Measurements from ENCODE around the gene FKBP6. TPM values are rescaled to one million over a fixed set of nuclear protein-coding genes. Genes with fewer than 3 reads are reported as not detected.

The FKBP6 gene
- total RNA-seq, 2 experiments from 2014 or later: not detected

DNA sequence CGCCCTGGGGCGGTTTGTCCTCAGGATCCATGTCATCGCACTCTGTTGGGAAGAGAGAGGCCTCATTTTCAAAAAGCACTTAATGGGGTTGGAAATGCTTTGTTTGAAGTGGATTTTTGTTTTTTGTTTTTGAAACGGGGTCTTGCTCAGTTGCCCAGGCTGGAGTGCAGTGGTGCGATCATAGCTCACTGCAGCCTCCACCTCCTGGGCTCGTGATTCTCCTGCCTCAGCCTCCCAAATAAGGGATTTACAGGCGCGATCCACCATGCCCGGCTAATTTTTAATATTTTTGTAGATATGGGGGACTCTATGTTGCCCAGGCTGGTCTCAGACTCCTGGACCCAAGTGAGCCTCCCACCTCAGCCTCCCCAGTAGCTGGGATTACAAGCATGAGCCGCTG lies 735 bp downstream of the FKBP6 start:
- ChIA-PET POLR2A (no interaction called here), CTCF (no interaction called here)
- Mint-ChIP-seq H3K4me1 (ENCODE audit: low read depth) (peaks cover 8% of the 10 kb centered on the region), H3K27ac (no peak overlapping the region), H3K27me3 (no peaks in the 10 kb centered on the region), H3K4me3 (no peak overlapping the region), H3K9me3 (no peaks in the 10 kb centered on the region), H3K36me3 (no peaks in the 10 kb centered on the region)
- intact Hi-C loops (cut with micrococcal nuclease): no loop called here
- no peak for DNase-seq

DNA sequence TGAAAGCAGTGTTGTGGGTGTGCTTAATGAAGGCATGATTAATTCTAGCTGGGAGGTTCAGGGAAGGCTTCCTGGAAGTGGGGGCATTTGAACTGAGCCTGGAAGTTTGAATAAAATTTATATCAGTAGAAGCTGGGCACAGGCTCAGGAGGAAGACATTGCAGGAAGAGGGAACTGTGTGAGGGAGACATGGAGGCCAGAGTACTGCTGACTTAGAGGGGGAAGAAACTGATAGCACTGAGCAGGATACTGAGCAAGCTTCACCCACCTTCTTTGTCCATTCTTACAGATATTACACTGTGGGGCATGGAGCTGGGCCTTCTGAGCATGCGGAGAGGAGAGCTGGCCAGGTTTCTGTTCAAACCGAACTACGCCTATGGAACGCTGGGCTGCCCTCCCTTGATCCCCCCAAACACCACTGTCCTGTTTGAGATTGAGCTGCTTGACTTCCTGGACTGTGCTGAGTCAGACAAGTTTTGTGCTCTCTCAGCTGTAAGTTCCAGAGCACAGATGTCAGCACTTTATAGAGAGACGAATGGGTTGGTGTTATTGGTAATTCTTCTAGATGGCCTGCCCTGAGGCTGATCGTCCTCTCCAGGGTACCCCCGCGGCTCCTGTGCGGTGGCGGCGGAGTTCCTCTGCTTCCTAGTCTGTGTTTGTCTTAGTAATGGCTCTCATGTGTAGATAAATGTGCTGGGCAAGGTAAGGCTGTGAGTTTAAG lies 2.1 kb downstream of the FKBP6 start:
- Mint-ChIP-seq H3K4me3 (no peak overlapping the region), H3K36me3 (no peaks in the 10 kb centered on the region), H3K9me3 (no peaks in the 10 kb centered on the region), H3K27me3 (no peaks in the 10 kb centered on the region), H3K4me1 (ENCODE audit: low read depth) (no peaks in the 10 kb centered on the region), H3K27ac (no peak overlapping the region)
- CTCF ChIA-PET: no interaction called here
- DNase-seq: no peak
- POLR2A ChIA-PET: no interaction called here
- intact Hi-C loops (cut with micrococcal nuclease): no loop called here

DNA sequence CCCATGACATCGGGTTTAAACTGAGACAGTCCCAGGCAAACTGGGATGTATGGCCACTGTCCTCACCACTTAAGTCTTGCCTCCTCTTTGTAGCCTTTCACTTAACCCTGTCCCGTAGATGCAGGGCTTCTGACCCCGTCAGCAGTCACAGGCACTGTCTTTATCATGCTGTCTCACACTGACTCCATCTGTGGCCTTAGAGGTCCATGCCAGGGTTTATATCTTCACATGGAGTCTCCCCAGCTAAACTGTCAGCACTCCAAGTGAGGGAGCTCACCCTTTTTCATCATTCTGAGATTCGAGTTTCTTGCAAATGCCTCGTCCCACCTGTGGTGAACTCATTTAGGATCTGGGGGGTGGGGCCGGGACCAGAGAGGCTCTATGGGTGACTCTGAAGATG lies 2.8 kb downstream of the FKBP6 start:
- H3K9me3 Mint-ChIP-seq: no peaks in the 10 kb centered on the region
- H3K4me1 Mint-ChIP-seq (ENCODE audit: low read depth): no peaks in the 10 kb centered on the region
- DNase-seq: no peak
- H3K27ac Mint-ChIP-seq: no peak overlapping the region
- no peaks in the 10 kb centered on the region for H3K27me3 Mint-ChIP-seq
- POLR2A ChIA-PET: no interaction called here
- intact Hi-C loops (cut with micrococcal nuclease): no loop called here
- CTCF ChIA-PET: no interaction called here
- H3K36me3 Mint-ChIP-seq: no peaks in the 10 kb centered on the region
- H3K4me3 Mint-ChIP-seq: no peak overlapping the region

DNA sequence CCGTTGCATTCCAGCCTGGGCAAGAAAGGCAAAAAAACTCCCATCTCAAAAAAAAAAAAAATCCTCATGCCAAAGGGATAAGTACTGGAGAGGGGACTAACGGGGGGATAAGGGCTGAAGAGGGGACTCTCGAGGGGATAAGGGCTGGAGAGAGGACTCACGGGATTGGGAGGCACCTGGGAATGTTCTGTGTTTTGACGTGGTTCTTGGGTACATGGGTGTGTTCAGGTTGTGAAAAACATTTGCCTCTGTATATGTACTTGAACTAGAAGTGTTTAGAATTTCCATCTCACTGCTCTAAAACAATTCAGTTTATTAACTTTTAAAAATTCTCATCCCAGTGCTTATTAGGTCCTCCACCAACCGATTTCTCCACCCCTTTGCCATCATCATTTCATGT lies 4.5 kb downstream of the FKBP6 start:
- no peak overlapping the region for H3K4me3 Mint-ChIP-seq
- no peak overlapping the region for H3K27ac Mint-ChIP-seq
- H3K9me3 Mint-ChIP-seq: no peaks in the 10 kb centered on the region
- intact Hi-C loops (cut with micrococcal nuclease): no loop called here
- no peaks in the 10 kb centered on the region for H3K4me1 Mint-ChIP-seq (ENCODE audit: low read depth)
- POLR2A ChIA-PET: no interaction called here
- DNase-seq: no peak
- H3K36me3 Mint-ChIP-seq: no peaks in the 10 kb centered on the region
- no peaks in the 10 kb centered on the region for H3K27me3 Mint-ChIP-seq
- CTCF ChIA-PET: no interaction called here

DNA sequence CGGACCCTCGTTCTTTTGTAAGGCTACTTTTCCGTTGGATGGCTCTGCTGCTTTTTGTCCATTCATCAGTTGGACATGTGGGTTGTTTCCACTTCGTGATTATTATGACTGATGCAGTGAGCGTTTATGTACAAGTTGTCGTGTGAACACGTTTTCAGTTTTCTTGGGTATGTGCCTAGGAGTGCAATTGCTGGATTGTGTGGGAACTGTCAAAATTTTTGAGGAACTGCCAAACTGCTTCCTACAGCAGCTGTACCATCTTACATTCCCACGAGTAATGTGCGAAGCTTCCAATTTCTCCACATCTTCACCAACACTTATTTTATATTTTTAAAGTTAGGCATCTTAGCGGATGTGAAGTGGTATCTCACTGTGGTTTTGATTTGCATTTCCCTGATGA lies 10.4 kb downstream of the FKBP6 start:
- Mint-ChIP-seq H3K36me3 (no peaks in the 10 kb centered on the region), H3K27ac (no peak overlapping the region), H3K4me3 (no peak overlapping the region), H3K4me1 (ENCODE audit: low read depth) (no peaks in the 10 kb centered on the region), H3K27me3 (peaks cover 3% of the 10 kb centered on the region), H3K9me3 (no peaks in the 10 kb centered on the region)
- ChIA-PET POLR2A (no interaction called here), CTCF (no interaction called here)
- DNase-seq: no peak
- intact Hi-C loops (cut with micrococcal nuclease): no loop called here

DNA sequence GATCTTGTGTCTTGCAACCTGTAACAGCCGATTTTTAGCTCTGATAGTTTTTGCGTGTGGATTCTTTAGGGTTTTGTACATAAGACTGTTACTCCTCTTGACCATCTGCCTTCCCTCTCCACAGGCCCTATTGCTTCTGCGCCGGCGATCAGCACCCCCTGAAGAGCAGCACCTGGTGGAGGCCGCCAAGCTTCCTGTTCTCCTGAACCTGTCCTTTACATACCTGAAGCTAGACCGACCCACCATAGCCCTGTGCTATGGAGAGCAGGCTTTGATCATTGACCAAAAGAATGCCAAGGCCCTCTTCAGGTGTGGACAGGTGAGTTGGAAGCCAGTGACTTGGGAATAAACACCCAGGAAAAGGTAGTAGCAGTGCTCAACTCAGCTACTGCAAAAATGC lies 12.6 kb downstream of the FKBP6 start:
- intact Hi-C loops (cut with micrococcal nuclease): no loop called here
- ChIA-PET CTCF (no interaction called here), POLR2A (no interaction called here)
- no peak overlapping the region for H3K4me3 Mint-ChIP-seq
- no peak for DNase-seq
- no peaks in the 10 kb centered on the region for H3K4me1 Mint-ChIP-seq (ENCODE audit: low read depth)
- no peaks in the 10 kb centered on the region for H3K36me3 Mint-ChIP-seq
- no peaks in the 10 kb centered on the region for H3K9me3 Mint-ChIP-seq
- peaks cover 6% of the 10 kb centered on the region for H3K27me3 Mint-ChIP-seq
- H3K27ac Mint-ChIP-seq: no peak overlapping the region

DNA sequence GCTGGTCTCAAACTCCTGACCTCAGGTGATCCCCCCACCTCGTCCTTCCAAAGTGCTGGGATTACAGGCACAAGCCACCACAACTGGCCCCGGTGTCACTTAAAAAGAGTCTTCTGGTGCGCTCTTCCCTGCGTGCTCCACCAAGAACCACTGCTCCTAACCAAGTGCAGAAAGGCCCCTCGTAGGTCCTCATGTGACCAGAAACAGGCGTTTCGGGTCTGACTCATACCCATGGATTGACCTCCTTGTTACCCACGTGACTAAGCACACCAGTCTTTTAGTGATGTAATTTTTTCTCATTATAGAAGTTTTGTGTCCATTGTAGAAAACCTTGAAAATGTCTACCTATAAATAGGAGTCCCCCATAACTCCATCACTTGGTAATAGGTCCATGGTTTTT lies 13.9 kb downstream of the FKBP6 start:
- ChIA-PET CTCF (no interaction called here), POLR2A (no interaction called here)
- no peak overlapping the region for H3K27ac Mint-ChIP-seq
- H3K4me3 Mint-ChIP-seq: no peak overlapping the region
- intact Hi-C loops (cut with micrococcal nuclease): no loop called here
- peaks cover 6% of the 10 kb centered on the region for H3K27me3 Mint-ChIP-seq
- no peaks in the 10 kb centered on the region for H3K4me1 Mint-ChIP-seq (ENCODE audit: low read depth)
- no peaks in the 10 kb centered on the region for H3K36me3 Mint-ChIP-seq
- no peaks in the 10 kb centered on the region for H3K9me3 Mint-ChIP-seq
- peak; percentile 13 for DNase-seq

DNA sequence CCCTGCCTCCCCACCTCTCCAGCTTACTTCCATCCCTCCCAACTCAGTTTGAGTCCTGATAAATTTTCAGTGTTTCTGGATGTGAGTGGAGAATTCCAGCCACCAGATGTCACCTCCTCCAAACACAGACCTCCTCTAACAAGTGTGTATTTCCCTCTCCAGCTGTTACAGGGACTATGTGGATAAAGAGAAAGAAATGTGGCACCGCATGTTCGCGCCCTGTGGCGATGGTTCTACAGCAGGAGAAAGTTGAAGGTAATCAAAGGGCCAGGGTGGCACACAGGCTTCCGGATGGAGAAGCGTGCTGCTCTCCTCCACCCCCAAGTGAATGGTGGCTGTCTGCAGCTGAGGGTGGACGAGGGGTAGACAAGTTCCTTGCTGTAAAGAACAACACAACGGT lies 14.7 kb downstream of the FKBP6 start:
- ChIA-PET CTCF (no interaction called here), POLR2A (no interaction called here)
- H3K27me3 Mint-ChIP-seq: peaks cover 6% of the 10 kb centered on the region
- H3K27ac Mint-ChIP-seq: no peak overlapping the region
- H3K9me3 Mint-ChIP-seq: no peaks in the 10 kb centered on the region
- H3K4me3 Mint-ChIP-seq: no peak overlapping the region
- no peak for DNase-seq
- H3K4me1 Mint-ChIP-seq (ENCODE audit: low read depth): no peaks in the 10 kb centered on the region
- no peaks in the 10 kb centered on the region for H3K36me3 Mint-ChIP-seq
- intact Hi-C loops (cut with micrococcal nuclease): no loop called here

DNA sequence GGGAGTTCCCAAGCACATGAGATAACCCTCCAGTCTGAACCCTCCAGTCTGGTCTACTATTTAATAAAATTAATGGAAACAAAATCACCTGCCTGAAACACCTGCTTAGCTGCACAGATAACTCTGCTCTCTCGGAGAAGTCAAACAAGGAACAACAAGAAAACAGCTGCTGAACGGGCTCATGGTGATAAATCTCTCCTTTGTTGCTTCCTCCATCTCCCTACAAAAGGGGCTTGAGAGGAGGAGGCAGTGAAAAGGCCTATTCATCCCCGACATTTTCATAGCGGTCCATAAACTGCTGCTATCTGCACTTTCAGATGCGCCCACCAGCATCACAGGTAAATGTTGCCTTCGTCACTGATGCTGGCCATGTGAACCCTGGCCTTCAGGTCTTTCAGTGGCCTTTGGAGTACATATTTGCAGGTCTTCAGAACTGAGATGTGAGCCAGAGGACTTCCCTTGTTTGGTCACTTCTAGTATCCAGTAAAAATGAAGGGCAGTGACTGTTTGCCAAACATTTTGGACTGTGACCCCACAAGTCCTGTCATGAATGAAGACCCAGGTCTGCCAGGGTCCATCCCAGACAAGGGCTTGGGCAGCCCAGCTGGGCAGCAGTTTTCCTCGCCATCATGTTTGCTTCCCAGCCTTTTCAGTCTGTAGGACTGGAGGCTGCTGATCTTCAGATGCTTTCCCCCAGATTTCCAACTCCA lies 15.9 kb downstream of the FKBP6 start:
- CTCF ChIA-PET: no interaction called here
- Mint-ChIP-seq H3K27ac (no peak overlapping the region), H3K4me3 (no peak overlapping the region), H3K4me1 (ENCODE audit: low read depth) (no peaks in the 10 kb centered on the region), H3K9me3 (no peaks in the 10 kb centered on the region), H3K36me3 (no peaks in the 10 kb centered on the region), H3K27me3 (peaks cover 6% of the 10 kb centered on the region)
- DNase-seq: no peak
- POLR2A ChIA-PET: no interaction called here
- intact Hi-C loops (cut with micrococcal nuclease): no loop called here

DNA sequence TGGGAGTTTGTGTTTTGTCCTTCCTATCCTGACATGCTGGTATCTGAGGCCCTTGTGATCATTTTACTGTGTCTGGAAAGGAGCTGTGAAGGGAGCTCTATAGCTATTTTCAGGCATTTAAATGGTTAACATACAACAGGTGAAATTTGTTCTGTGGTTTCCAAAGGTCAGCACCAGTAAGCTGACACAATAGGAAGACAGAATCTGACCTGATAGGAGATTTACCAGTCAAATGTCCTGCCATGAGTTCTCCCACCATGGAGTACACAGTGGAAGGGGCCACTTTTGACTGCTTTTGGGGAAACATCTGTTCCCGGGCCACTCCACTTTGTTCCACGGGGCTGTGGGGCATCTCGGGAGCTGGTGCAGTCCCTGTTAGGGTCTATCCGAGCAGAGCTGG lies 17.6 kb downstream of the FKBP6 start:
- no peak overlapping the region for H3K27ac Mint-ChIP-seq

DNA sequence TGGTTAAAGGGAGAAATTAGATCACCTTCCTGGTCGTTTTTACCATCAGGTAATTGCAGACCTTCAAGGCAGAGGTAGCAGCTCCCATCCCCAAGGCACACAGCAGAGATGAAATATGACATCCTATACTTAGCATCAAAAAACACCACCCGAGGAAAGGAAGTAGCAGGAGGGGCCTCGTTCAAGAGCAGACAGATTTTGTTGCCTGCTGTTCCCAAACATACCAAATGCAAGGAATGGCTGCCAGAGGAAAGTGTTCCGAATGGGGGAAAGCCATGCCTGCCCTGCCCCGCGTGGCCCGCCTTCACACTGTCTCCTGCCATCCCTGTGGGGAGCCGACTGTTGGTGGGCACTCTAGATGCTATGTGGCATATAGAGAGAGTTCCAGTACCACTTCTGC lies 18.0 kb downstream of the FKBP6 start:
- H3K36me3 Mint-ChIP-seq: no peaks in the 10 kb centered on the region
- peaks cover 6% of the 10 kb centered on the region for H3K27me3 Mint-ChIP-seq
- H3K4me1 Mint-ChIP-seq (ENCODE audit: low read depth): no peaks in the 10 kb centered on the region
- CTCF ChIA-PET: no interaction called here
- POLR2A ChIA-PET: no interaction called here
- no peaks in the 10 kb centered on the region for H3K9me3 Mint-ChIP-seq
- DNase-seq: no peak
- intact Hi-C loops (cut with micrococcal nuclease): no loop called here
- H3K4me3 Mint-ChIP-seq: no peak overlapping the region
- no peak overlapping the region for H3K27ac Mint-ChIP-seq

More for the DNA sequence above, 17.6 kb downstream of the FKBP6 start:
- H3K27me3 Mint-ChIP-seq: peaks cover 6% of the 10 kb centered on the region
- POLR2A ChIA-PET: no interaction called here
- no peak for DNase-seq
- intact Hi-C loops (cut with micrococcal nuclease): no loop called here
- no peaks in the 10 kb centered on the region for H3K36me3 Mint-ChIP-seq
- no peaks in the 10 kb centered on the region for H3K4me1 Mint-ChIP-seq (ENCODE audit: low read depth)
- CTCF ChIA-PET: no interaction called here
- no peaks in the 10 kb centered on the region for H3K9me3 Mint-ChIP-seq
- H3K4me3 Mint-ChIP-seq: no peak overlapping the region

DNA sequence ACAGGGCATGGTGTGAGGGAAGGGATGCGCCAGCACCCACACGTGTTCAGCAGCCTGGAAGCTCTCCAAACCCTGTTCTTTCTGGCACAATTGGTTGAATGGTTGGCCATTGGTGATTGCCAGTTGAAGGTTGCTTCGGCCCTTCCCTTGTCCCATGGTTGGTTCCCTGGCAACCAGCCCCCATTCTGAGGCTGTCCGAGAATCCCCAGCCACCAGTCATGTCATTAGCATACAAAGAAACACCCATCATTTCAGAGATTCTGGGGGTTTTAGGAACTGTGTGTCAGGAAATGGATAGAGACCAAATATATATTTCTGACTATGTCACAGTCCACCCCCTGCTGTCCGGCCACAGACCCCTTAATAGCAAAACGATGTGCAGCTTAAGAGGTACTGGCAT lies 21.8 kb downstream of the FKBP6 start:
- Mint-ChIP-seq H3K4me1 (ENCODE audit: low read depth) (no peaks in the 10 kb centered on the region), H3K27me3 (no peaks in the 10 kb centered on the region), H3K9me3 (no peaks in the 10 kb centered on the region), H3K4me3 (no peak overlapping the region), H3K36me3 (no peaks in the 10 kb centered on the region), H3K27ac (no peak overlapping the region)
- intact Hi-C loops (cut with micrococcal nuclease): no loop called here
- ChIA-PET POLR2A (no interaction called here), CTCF (no interaction called here)
- no peak for DNase-seq

DNA sequence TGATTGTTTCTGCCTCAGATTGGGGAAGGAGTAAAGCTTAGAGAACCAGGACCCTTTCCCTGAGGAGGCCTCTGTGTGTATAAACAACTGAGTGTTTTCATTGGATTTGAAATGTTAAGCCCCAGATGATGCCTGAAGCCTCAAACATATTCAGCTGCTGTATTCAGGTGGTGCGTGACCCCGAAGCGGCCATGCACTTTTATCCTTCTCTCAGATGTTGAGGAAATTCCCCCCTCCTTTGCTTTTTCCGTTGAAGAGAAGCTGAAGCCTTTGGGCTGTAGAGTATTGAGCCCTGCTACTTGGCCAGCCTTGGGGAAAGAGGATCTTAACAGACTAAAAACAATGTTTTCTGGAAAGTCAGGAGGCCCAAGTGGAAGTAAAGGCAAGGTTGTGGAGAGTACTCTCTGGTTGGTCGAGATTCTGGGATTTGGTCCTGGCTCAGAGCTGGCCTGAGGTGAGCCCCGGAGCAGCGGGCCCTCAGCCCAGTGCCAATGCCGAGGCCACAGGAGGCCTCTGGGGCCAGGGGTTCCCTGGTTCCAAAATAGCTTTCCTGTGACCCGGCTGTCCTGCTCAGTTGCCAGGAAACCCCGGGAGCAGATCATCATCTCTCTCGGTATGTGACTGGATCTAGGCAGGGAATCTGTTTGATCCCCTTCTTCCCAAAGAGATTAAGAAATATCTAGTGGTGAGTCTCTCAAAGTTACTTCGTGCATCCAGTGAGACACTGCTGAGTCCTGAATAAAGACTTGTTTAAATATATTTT lies 22.5 kb downstream of the FKBP6 start:
- ChIA-PET POLR2A (no interaction called here), CTCF (no interaction called here)
- DNase-seq: no peak
- Mint-ChIP-seq H3K4me3 (no peak overlapping the region), H3K27me3 (no peaks in the 10 kb centered on the region), H3K36me3 (no peaks in the 10 kb centered on the region), H3K27ac (no peak overlapping the region), H3K4me1 (ENCODE audit: low read depth) (no peaks in the 10 kb centered on the region), H3K9me3 (no peaks in the 10 kb centered on the region)
- intact Hi-C loops (cut with micrococcal nuclease): no loop called here
